Posterior cingulate gyrus (tissue), 11 donors: ENCODE data around the gene ZMIZ1.

Experiments
- DNase-seq, 10 donors: peaks; one replicate each; pipeline versions ENCODE4 v3.0.0 to v3.0.0-alpha.2; 2020 to 2021; ENCODE audit warnings: mixed read lengths in 3 of 10
- intact Hi-C: fragments of 100-400 bp; cut with DNase I; formaldehyde crosslinking; loops from one replicate; pipeline ENCODE4 v1.15.1; 2023

Gene ZMIZ1

DNA sequence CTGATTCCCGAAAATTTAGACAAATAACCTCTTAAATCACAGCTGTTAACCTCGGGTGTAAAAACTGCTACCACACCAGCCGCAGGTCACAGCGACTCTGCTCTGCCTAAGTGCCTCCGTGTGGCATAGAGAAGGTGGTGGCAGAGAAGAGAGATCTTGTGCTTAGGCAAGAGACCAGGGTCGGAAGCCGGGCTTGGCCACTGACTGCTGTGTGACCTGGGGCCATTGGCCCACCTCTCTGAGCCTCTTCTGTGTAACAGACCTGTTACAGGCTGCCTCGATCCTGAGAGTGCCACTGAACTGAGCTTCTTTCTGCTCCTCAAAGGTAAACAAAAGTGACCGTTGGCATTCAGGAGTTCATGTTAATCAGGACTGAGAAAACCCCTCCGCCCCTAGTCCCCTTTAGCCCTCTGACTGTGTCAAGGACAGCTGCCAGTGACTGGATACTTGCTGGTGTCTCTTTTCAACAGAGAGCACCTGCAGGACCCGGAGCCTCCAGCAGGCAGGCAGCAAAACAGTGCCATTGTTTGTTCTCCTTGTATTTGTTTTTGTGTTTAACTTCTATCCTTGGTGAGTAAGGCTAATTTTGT, 36.5 kb downstream of the ZMIZ1 start:
- no peak for DNase-seq
- intact Hi-C loops: no loop called here

GRCh38 chr10:79105818-79106217, 37.1 kb downstream of the ZMIZ1 start:
- intact Hi-C loops: no loop called here
- DNase-seq: no peak

- DNase-seq: no peak
- intact Hi-C loops: no loop called here
Observed at GRCh38 chr10:79106256-79107050, 37.7 kb downstream of the ZMIZ1 start.

DNA sequence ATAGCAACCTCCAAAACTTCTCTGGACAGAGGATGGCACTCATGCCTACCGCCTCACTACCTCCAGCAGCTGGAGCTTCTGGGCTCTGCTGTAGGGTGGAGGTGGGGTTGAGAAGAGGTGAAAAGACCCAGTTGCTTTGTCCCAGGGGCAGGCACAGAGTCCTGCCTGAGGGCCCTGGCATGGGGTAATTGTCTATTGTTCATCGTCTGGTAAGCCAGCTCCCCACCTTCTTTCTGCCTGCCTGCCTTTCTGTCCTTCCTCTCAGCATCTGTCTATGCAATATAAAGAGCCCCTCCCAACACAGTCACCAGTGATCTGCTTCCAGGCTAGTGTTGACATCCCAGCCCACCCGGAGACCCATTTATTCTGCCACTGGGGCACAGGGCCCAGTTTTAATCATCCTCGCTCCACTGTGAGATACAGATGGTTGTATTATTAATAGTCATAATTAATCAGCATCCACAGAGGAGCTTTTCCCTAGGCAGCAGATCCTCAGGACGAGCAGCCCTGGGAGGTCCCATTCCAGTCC, 39.0 kb downstream of the ZMIZ1 start:
- intact Hi-C loops: no loop called here
- no peak for DNase-seq

DNA sequence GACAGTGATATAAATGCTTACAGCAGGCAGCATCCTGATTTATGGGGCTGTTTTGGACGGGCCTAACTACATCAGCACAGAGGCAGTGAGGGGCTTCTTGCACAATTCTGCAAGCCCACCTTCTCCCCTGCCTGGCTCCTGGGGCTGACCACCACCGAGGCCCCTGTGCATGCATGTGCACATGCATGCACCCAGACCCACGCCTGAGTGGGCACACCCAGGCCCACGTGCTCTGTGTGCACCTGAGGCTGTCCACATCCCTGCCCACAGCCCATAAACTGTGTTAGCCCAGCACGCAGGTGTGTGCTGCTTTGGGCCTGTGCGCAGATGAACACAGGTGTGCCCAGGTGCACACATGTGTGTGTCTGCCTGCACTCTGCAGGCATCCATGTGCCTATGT, 40.0 kb downstream of the ZMIZ1 start:
- intact Hi-C loops: no loop called here

GRCh38 chr10:79111427-79111826, 42.7 kb downstream of the ZMIZ1 start:
- intact Hi-C loops: no loop called here
- DNase-seq: no peak

More for the DNA sequence above, 40.0 kb downstream of the ZMIZ1 start:
- no peak for DNase-seq

GRCh38 chr10:79111846-79112614, 43.3 kb downstream of the ZMIZ1 start:
- DNase-seq: no peak
- intact Hi-C loops: no loop called here

- peak in 3 of 10 donors; percentile 18 to 76 (median 25) for DNase-seq
- intact Hi-C loops: no loop called here
Observed at GRCh38 chr10:79112881-79113431, 44.2 kb downstream of the ZMIZ1 start.

GRCh38 chr10:79113827-79114226, 45.1 kb downstream of the ZMIZ1 start:
- no peak for DNase-seq
- intact Hi-C loops: no loop called here

DNA sequence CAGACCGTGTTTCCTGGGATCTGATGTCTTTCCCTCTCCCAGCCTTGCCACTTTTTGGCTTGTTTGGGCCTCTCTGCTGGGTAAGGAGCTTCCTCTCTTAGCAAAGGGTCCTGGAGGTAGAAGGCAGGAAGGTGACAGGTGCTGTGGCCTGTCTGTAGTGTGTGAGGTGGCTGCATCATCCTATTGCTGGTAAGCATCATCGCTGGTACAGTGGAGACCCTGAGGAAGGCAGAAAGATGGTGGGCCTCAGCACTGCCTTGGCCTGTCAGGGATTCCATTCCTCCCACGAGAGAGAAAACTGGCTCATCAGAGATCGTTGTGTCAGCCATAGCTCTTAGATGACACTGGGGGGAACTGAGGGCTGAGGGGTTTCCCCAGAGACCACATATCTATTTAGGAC, 46.5 kb downstream of the ZMIZ1 start:
- intact Hi-C loops: no loop called here
- no peak for DNase-seq

- DNase-seq: no peak
- intact Hi-C loops: no loop called here
Observed at GRCh38 chr10:79116368-79116767, 47.6 kb downstream of the ZMIZ1 start.

GRCh38 chr10:79116801-79117723, 48.3 kb downstream of the ZMIZ1 start:
- DNase-seq: no peak
- intact Hi-C loops: no loop called here

DNA sequence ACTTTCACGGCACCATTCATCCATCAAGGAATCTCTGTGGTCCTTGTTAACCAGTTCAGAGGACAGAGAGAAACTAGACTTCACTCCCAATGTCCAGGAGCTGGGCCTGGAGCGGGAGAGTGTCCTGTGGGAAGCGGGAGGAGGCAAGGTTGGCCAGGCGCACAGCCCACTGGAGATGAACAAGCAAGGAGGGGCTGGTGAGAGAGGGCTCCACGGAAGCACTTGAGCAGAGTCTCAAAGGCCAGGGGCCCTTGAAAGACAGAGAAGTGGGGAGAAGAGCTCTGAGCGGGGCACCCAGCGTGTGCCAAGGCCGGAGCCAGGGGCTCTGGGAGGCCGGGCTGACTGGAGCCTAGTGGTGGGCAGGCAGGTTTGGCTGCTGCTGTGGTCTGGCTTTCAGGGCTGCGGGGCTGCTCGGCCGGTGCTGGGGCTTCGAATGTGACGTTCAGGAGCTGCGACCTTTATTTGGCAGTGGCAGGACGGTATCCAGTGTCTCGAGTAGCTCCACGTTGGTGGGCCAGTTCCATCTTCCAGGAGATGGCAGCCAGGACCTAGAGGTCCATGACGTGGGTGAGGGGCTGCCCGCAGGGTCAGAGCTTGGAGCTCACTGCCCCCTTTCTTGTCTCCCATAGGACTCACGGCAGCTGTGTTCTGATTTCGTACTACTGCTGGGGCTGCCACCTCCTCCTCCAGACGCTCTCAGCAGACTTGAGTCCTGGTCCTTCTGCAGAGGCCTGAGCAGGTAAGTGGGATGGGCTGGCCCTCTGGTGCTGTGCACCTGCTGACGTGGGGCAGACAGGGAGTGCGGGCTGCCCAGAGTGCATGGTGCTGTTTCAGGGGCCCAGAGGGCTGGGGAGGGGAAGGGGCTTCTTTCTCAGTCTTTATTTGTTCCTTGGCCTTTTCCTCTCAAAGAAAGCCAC, 49.8 kb downstream of the ZMIZ1 start:
- DNase-seq: no peak
- intact Hi-C loops: no loop called here

DNA sequence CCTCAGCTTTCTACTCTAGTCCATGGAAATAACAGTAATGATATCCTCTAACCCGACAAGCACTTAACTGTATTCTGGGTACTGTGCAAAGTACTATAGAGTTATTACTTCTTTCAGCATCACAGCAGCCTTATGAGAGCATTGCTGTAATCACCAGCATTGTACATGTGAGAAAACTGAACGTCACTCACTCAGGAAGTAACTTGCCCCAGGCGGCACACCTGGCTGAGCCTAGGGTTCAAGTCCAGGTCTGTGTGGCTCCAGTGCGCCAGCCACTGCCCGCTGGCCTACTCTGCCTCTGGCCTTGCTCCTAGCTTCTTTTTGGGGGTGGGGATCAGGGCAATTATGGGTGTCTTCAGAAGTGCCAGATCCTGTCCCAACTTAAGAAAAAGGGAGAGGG, 50.5 kb downstream of the ZMIZ1 start:
- intact Hi-C loops: no loop called here
- DNase-seq: no peak

- DNase-seq: no peak
- intact Hi-C loops: no loop called here
Observed at GRCh38 chr10:79123547-79123963, 54.8 kb downstream of the ZMIZ1 start.

DNA sequence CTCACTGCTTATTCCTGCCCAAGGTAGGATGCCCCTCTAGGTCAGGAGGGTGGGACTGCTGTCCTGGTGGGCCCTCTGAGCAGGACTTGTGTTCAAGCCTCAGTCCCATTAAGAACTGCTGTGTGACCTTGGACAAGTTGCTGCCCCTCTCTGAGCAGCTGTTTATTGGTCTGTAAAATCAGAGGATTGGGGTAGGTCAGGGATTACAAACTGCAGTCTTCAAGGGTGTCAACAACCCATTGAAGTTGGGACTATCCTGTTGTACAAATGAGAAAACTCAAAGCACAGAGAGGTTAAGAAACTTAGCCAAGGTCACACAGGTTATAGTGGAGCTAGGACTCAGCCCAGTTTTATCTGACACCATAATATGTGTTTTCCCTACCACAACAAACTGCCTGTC, 55.3 kb downstream of the ZMIZ1 start:
- no peak for DNase-seq
- intact Hi-C loops: no loop called here

DNA sequence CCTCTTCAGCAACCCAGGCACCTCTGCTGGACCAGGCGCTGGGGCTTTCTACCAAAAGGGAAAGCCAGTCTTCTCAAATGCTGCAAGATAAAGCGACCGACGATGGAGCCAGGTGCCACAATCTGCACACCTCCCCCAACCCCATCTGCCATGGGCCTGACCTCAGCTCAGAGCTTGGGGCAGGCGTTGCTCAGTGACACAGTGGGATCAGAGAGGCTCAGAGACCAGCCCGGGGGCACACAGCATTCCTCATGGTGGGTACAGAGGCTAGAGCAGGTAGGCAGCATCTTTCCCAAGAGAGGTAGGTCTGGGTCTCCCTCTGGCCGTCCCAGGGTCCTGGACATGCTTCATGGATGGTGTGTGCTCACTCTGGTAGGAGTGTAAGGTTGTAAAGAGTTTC, 56.3 kb downstream of the ZMIZ1 start:
- no peak for DNase-seq
- intact Hi-C loops: no loop called here

DNA sequence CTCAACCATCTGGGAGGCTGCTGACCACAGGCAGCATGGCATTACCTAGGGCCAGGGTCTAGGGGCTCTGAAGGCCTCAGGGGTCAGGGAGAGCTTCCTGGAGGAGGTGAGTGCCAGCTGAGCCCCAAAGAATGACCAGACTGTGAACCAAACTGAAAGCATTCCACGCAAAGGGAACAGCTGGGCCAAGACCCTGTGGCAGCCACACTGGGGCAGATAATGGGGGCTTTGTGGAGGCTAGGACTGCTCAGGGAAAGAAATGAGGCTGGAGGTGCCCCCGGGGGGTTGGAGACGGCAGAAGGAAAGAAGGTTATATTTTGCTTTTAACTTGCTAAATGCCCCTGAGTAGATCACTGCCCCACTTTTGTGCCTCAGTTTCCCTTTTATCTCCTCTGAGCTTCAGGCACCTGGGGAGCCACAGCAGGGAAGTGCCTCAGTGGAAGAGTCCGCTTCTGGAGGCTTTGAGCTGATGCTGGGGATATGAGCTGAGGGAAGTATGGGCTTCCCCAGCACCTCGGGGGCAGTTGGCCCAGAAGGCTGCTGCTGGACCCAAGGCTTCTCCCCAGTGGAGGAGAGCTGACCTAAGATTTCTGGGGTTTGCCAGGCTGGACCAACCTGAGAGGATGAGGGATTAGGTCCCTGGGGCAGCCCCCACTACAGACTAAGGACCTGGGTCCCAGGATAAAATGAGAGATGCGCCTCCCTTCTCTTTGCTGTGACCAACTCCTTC, 57.8 kb downstream of the ZMIZ1 start:
- DNase-seq: no peak
- intact Hi-C loops: no loop called here
